ENCODE measurements around the gene MAFB. TPM values are rescaled to one million over a fixed set of nuclear protein-coding genes. Genes with fewer than 3 reads are reported as not detected.

Gene MAFB
- total and polyA plus RNA-seq, 8 donors, result 3.7 to 48.0 (median 12.9) TPM

- Histone ChIP-seq H3K36me3 (no peaks in the 10 kb centered on the region), H3K27me3 (no peaks in the 10 kb centered on the region), H3K4me1 (no peaks in the 10 kb centered on the region), H3K27ac (no peak overlapping the region), H3K9me3 (no peaks in the 10 kb centered on the region), H3K4me3 (no peak overlapping the region)
- no peak for FAIRE-seq
- DNase-seq, result no peak
- WGBS, 2 donors, result 90 to 92% methylated on average over 6 of the region's 6 CpGs
- intact Hi-C loops (cut with DNase I), result no loop called here
- no peak for ATAC-seq
- TF ChIP-seq CTCF (IDR thresholded peaks at IDR 0.05), result no peak
Measured at GRCh38 chr20:40655451-40655850, 33.6 kb downstream of the MAFB start.

- no peak for FAIRE-seq
- Histone ChIP-seq H3K36me3 (no peaks in the 10 kb centered on the region), H3K27ac (no peak overlapping the region), H3K4me1 (no peaks in the 10 kb centered on the region), H3K9me3 (no peaks in the 10 kb centered on the region), H3K27me3 (no peaks in the 10 kb centered on the region), H3K4me3 (no peak overlapping the region)
- intact Hi-C loops (cut with DNase I), result no loop called here
- 77 to 82% methylated on average over 4 of the region's 4 CpGs for WGBS, 2 donors
- DNase-seq, result no peak
- no peak for ATAC-seq
- TF ChIP-seq CTCF (IDR thresholded peaks at IDR 0.05), result no peak
Measured at GRCh38 chr20:40654876-40655275, 34.2 kb downstream of the MAFB start.

- ATAC-seq (no peak), FAIRE-seq (no peak), DNase-seq (no peak)
- H3K36me3 ChIP-seq, result no peaks in the 10 kb centered on the region
- no peaks in the 10 kb centered on the region for H3K27me3 ChIP-seq
- WGBS, 2 donors, result 82 to 92% methylated on average over 8 of the region's 8 CpGs
- H3K4me1 ChIP-seq, result no peaks in the 10 kb centered on the region
- no peaks in the 10 kb centered on the region for H3K9me3 ChIP-seq
- no peak overlapping the region for H3K27ac ChIP-seq
- no peak overlapping the region for H3K4me3 ChIP-seq
- intact Hi-C loops (cut with DNase I), result no loop called here
- TF ChIP-seq CTCF (IDR thresholded peaks at IDR 0.05), result no peak
Measured at GRCh38 chr20:40652441-40652987, 36.5 kb downstream of the MAFB start.

- no peak for ATAC-seq
- intact Hi-C loops (cut with DNase I), result no loop called here
- H3K4me3 ChIP-seq, result no peak overlapping the region
- no peak overlapping the region for H3K27ac ChIP-seq
- H3K9me3 ChIP-seq, result no peaks in the 10 kb centered on the region
- TF ChIP-seq CTCF (IDR thresholded peaks at IDR 0.05), result no peak
- DNase-seq, result no peak
- WGBS, 2 donors, result 82 to 83% methylated on average over 2 of the region's 2 CpGs
- H3K4me1 ChIP-seq, result no peaks in the 10 kb centered on the region
- no peaks in the 10 kb centered on the region for H3K36me3 ChIP-seq
- no peak for FAIRE-seq
- no peaks in the 10 kb centered on the region for H3K27me3 ChIP-seq
Measured at GRCh38 chr20:40651151-40651550, 37.9 kb downstream of the MAFB start.

GRCh38 chr20:40650707-40651106 lies 38.3 kb downstream of the MAFB start:
- DNase-seq (no peak), ATAC-seq (no peak), FAIRE-seq (no peak)
- Histone ChIP-seq H3K9me3 (no peaks in the 10 kb centered on the region), H3K4me1 (no peaks in the 10 kb centered on the region), H3K27me3 (no peaks in the 10 kb centered on the region), H3K36me3 (no peaks in the 10 kb centered on the region), H3K4me3 (no peak overlapping the region), H3K27ac (no peak overlapping the region)
- no peak for TF ChIP-seq CTCF (IDR thresholded peaks at IDR 0.05)
- intact Hi-C loops (cut with DNase I), result no loop called here
- WGBS, 2 donors, result 64 to 75% methylated on average over 4 of the region's 4 CpGs

All from pancreas (tissue), 10 donors.